ENCODE data around the gene ZNF160. TPM values are rescaled to one million over a fixed set of nuclear protein-coding genes. Genes with fewer than 3 reads are reported as not detected.
"Not testable (repeated sequence)": the region's sequence is repeated elsewhere in the genome, so short reads cannot be mapped to it uniquely, and the experiment has no call there.

The ZNF160 gene
- total RNA-seq, 1 experiment from 2014 or later = 7.8 TPM

DNA sequence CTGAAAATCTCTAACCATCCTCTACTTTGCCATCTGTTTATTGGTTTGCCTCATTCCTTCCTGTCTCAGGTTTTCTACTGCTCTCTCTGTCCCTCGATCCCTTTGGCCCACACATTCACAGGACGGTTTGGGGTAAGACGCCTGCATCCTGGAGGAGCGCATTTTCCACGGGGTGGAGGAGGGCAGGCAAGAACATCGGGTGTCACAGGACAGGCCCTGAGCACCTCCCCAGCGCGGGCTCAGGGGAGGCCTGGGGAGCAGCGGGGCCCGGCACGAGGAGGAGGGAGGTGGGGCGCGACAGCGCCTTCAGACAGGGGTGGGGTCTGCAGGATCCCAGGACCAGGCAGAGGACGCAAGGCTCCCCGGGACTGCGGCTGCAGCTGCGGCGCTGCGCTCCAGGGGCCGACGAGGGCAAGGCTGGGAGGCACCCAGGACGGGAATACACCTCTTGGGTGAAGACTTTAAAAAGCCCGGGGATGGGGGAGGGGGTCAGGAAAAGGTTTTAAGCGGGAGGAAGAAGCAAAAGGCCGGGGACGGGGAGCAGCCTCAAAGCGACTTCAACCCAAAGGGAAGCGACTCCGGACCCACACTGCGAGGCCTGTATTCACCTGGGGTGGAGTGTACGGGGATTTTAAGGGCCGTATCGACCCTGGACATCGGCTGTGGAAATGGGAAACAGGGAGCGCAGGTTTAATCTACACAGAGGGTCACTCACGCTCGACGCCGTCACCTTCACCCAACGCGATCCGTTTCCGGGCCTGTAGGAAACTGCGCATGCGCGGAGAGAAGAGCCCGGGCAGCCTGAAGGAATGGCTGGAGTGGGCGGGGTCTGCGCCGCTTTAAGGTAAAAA, 29.1 kb upstream of the ZNF160 start, which contains the start of gene ZNF415:
ZNF415 (minus strand) TSS at position 770 of the 851 bp plus-strand sequence. CDS start 10,234 bp downstream, outside the sequence.
- no peak within 1 kb of the TSS for H3K4me3 Mint-ChIP-seq (ENCODE audit: low read depth, unreplicated experiment)
- intact Hi-C loops (cut with micrococcal nuclease; ENCODE audit: unreplicated experiment) = no loop called here
- H3K27me3 Mint-ChIP-seq (ENCODE audit: unreplicated experiment) = no peaks in the 10 kb centered on the region
- no TSS peak for BruUV-seq (replicated peaks)
- H3K9me3 Mint-ChIP-seq (ENCODE audit: low read depth, unreplicated experiment) = peaks cover 20% of the 10 kb centered on the region
- H3K27ac Mint-ChIP-seq (ENCODE audit: unreplicated experiment) = no peak within 1 kb of the TSS
- no peak for DNase-seq
- TF ChIP-seq CTCF (IDR thresholded peaks at IDR 0.05; ENCODE audit: unreplicated experiment) = no peak
- H3K4me1 Mint-ChIP-seq (ENCODE audit: low read depth, unreplicated experiment) = no peaks in the 10 kb centered on the region
- CTCF ChIA-PET = no interaction called here
- no peaks in the 10 kb centered on the region for H3K36me3 Mint-ChIP-seq (ENCODE audit: insufficient read depth, unreplicated experiment)

DNA sequence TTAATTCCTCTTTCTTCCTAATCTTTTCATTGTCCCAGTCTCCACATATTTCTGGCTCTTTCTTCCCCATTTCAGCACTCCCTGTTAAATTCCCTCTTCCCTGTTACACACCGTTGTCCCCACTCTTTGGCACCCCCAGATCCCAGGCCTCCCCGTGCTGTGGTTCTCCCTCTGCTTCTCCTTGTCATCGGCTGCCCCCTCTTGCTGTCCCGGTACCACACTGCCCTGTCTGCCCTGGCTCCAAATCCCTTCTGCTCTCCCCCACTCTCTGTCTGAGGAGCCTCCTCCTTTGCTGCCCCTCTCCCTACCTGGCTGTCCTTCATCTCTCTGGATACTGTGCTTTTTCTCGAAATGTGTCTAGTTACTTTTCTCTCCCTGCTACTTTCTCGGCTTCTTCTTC, 28.5 kb upstream of the ZNF160 start:
- no peak for TF ChIP-seq CTCF (IDR thresholded peaks at IDR 0.05; ENCODE audit: unreplicated experiment)
- peaks cover 18% of the 10 kb centered on the region for H3K9me3 Mint-ChIP-seq (ENCODE audit: low read depth, unreplicated experiment)
- no peaks in the 10 kb centered on the region for H3K4me1 Mint-ChIP-seq (ENCODE audit: low read depth, unreplicated experiment)
- DNase-seq = no peak
- intact Hi-C loops (cut with micrococcal nuclease; ENCODE audit: unreplicated experiment) = no loop called here
- no peaks in the 10 kb centered on the region for H3K36me3 Mint-ChIP-seq (ENCODE audit: insufficient read depth, unreplicated experiment)
- no peak overlapping the region for H3K27ac Mint-ChIP-seq (ENCODE audit: unreplicated experiment)
- CTCF ChIA-PET = no interaction called here
- H3K4me3 Mint-ChIP-seq (ENCODE audit: low read depth, unreplicated experiment) = no peak overlapping the region
- BruUV-seq (replicated peaks) = no TSS peak
- H3K27me3 Mint-ChIP-seq (ENCODE audit: unreplicated experiment) = no peaks in the 10 kb centered on the region

DNA sequence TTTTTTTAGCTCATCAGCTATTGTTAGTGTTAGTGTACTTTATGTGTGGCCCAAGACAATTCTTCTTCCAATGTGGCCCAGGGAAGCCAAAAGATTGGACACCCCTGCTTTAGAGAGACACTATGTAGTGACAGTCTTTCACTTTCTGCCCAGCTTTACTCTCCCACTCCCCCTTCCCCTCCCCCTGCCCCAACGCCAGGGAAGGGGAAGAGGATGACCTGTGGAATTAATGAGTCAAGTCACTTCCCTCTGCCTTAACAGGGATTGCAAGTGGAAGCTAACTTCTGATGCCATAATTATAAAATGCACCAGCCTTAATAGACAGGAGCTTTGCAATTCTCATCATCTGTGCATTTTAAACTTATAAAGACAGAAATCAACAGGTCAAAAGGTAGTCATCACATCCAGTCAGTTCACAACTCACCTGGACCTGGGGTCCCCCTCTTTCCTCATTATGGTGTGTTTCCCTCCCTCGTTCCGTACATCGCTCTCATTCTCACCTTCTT, 27.9 kb upstream of the ZNF160 start:
- H3K9me3 Mint-ChIP-seq (ENCODE audit: low read depth, unreplicated experiment) = peaks cover 20% of the 10 kb centered on the region
- no peak for DNase-seq
- no peaks in the 10 kb centered on the region for H3K27me3 Mint-ChIP-seq (ENCODE audit: unreplicated experiment)
- intact Hi-C loops (cut with micrococcal nuclease; ENCODE audit: unreplicated experiment) = no loop called here
- no peak overlapping the region for H3K4me3 Mint-ChIP-seq (ENCODE audit: low read depth, unreplicated experiment)
- no TSS peak for BruUV-seq (replicated peaks)
- H3K36me3 Mint-ChIP-seq (ENCODE audit: insufficient read depth, unreplicated experiment) = no peaks in the 10 kb centered on the region
- no peak for TF ChIP-seq CTCF (IDR thresholded peaks at IDR 0.05; ENCODE audit: unreplicated experiment)
- H3K27ac Mint-ChIP-seq (ENCODE audit: unreplicated experiment) = no peak overlapping the region
- CTCF ChIA-PET = no interaction called here
- H3K4me1 Mint-ChIP-seq (ENCODE audit: low read depth, unreplicated experiment) = no peaks in the 10 kb centered on the region

DNA sequence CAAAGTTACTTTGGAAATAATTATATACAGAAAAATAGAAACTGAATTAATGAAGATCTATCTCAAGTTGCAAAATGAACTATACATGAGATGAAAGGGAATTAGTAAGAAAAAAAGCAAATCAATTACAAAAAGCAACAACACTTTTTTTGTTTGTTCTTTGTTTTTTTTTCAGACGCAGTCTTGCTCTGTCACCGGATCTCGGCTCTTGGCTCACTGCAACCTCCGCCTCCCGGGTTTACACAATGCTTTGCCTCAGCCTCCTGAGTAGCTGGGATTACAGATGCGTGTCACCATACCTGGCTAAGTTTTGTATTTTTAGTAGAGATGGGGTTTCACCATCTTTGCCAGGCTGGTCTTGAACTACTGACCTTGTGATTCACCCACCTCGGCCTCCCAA, 27.3 kb upstream of the ZNF160 start:
- no TSS peak for BruUV-seq (replicated peaks)
- no peak for DNase-seq
- Mint-ChIP-seq H3K36me3 (ENCODE audit: insufficient read depth, unreplicated experiment) (no peaks in the 10 kb centered on the region), H3K4me3 (ENCODE audit: low read depth, unreplicated experiment) (no peak overlapping the region), H3K27me3 (ENCODE audit: unreplicated experiment) (no peaks in the 10 kb centered on the region), H3K9me3 (ENCODE audit: low read depth, unreplicated experiment) (peaks cover 20% of the 10 kb centered on the region), H3K27ac (ENCODE audit: unreplicated experiment) (no peak overlapping the region), H3K4me1 (ENCODE audit: low read depth, unreplicated experiment) (no peaks in the 10 kb centered on the region)
- CTCF ChIA-PET = no interaction called here
- intact Hi-C loops (cut with micrococcal nuclease; ENCODE audit: unreplicated experiment) = no loop called here
- TF ChIP-seq CTCF (IDR thresholded peaks at IDR 0.05; ENCODE audit: unreplicated experiment) = no peak

DNA sequence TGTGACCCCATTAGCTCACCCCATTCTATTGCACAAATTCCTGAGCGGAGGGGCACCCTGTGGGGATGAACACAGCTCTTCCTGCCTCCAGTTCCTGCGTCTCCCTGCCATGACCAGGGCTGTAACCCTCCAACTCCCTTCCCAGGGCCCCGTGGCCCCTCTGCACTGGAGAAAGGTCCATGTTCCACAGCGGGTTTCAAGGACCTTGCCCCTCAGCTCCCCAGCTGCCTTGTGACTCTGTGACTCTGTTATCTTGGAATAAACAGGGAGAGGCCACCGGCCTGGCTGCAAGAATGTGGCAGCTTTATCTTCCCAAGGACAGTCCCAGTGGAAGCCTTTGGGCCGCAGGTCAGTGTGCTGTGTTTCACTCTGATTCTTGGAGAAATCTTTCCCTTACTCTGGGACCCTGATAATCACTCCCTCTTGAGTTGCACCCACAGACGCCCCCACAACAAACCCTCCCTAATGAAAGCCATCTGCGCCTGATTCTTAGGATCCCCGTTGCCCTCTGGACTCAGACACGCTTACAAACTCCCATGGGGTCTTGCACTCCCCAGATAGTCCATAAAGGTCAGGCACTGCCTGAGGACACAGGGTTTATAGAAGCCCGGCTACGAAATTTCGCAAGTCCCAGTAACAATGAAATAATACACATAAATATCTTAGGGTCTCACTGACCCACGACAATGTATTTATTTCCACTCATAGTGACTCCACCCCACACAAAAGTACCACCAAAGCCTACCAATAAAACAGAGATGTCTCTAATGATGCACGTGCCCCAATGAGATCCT, 23.7 kb upstream of the ZNF160 start:
- intact Hi-C loops (cut with micrococcal nuclease; ENCODE audit: unreplicated experiment); H3K27me3 Mint-ChIP-seq (ENCODE audit: unreplicated experiment); BruUV-seq (replicated peaks); H3K4me3 Mint-ChIP-seq (ENCODE audit: low read depth, unreplicated experiment); H3K4me1 Mint-ChIP-seq (ENCODE audit: low read depth, unreplicated experiment); DNase-seq; CTCF ChIA-PET; H3K27ac Mint-ChIP-seq (ENCODE audit: unreplicated experiment); H3K36me3 Mint-ChIP-seq (ENCODE audit: insufficient read depth, unreplicated experiment): not testable (repeated sequence)
- peaks cover 26% of the 10 kb centered on the region for H3K9me3 Mint-ChIP-seq (ENCODE audit: low read depth, unreplicated experiment)
